Skeletal muscle tissue (tissue), 4 donors: ENCODE measurements around the gene CPNE5. TPM values are rescaled to one million over a fixed set of nuclear protein-coding genes. Genes with fewer than 3 reads are reported as not detected.
"Not testable (repeated sequence)": the region's sequence is repeated elsewhere in the genome, so short reads cannot be mapped to it uniquely, and the experiment has no call there.

Source experiments
- H3K27ac ChIP-seq: one replicate; pipeline ENCODE4 v1.7.0; 2013; ENCODE audit warnings: mild to moderate bottlenecking, low read depth, low read length, inconsistent platforms
- H3K27me3 ChIP-seq, 3 donors: one replicate each; pipeline ENCODE4 v1.7.0; 2013; ENCODE audit warnings: low read length in 3 of 3; ENCODE audit not compliant: control insufficient read depth in 3 of 3, insufficient read depth in 3 of 3
- H3K36me3 ChIP-seq, 3 donors: one replicate each; pipeline ENCODE4 v1.7.0; 2013; ENCODE audit warnings: low read length in 3 of 3; ENCODE audit not compliant: control insufficient read depth in 3 of 3, insufficient read depth in 3 of 3
- H3K4me1 ChIP-seq, 3 donors: one replicate each; pipeline ENCODE4 v1.7.0; 2013; ENCODE audit warnings: low read length in 3 of 3, mild to moderate bottlenecking in 3 of 3; ENCODE audit not compliant: control insufficient read depth in 3 of 3, insufficient read depth in 3 of 3
- H3K4me3 ChIP-seq, 3 donors: one replicate each; pipeline ENCODE4 v1.7.0; 2013; ENCODE audit warnings: low read length in 3 of 3
- H3K9ac ChIP-seq, 3 donors: one replicate each; pipeline ENCODE4 v1.7.0; 2013; ENCODE audit warnings: low read length in 3 of 3, mild to moderate bottlenecking in 3 of 3, moderate library complexity in 2 of 3, low read depth in 1 of 3
- H3K9me3 ChIP-seq, 3 donors: one replicate each; pipeline ENCODE4 v1.7.0; 2013; ENCODE audit warnings: low read length in 3 of 3; ENCODE audit not compliant: control insufficient read depth in 3 of 3
- total RNA-seq: library from RNA; depleted of rRNA; stranded (reverse); fragments of >200 nt; gene quantifications from one replicate; pipeline ENCODE4 v1.2.3, GENCODE V29; 2014
- donor health status: Osteomylitis.

CPNE5 gene
- total RNA-seq, 1 donor from 2014 or later: 6.3 TPM

DNA sequence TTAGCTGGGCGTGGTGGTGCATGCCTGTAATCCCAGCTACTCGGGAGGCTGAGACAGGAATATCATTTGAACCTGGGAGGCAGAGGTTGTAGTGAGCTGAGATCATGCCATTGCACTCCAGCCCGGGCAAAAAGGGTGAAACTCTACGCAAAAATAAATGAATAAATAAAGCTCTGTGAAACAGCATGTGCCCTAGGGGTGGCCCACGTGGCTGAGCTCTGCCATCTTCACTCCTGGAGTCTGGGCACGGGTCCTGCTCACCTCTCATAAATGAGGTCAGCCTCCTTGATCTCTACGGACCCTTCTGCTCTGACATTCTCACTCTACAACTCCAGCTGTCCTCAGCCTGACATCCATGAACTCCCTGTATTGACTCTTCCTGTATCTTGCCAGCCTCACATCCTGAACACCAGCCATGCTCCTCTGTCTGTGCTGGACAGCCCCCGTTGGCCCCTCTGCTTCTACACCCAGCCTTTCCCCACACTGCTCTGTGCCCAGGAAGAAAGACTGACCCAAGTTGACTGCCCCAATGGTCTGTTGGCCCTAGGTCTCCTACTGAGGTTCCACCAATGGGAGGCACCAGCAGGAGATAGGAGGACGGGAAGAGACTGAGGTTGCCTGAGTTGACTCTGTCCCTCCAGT lies 21.9 kb downstream of the CPNE5 start:
- Histone ChIP-seq H3K9ac (no peak overlapping the region), H3K4me3 (no peak overlapping the region), H3K36me3 (no peaks in the 10 kb centered on the region), H3K27me3 (no peaks in the 10 kb centered on the region), H3K27ac (no peak overlapping the region), H3K9me3 (no peaks in the 10 kb centered on the region), H3K4me1 (peaks cover 0 to 12% (median 9%) of the 10 kb centered on the region in 3 donors)

DNA sequence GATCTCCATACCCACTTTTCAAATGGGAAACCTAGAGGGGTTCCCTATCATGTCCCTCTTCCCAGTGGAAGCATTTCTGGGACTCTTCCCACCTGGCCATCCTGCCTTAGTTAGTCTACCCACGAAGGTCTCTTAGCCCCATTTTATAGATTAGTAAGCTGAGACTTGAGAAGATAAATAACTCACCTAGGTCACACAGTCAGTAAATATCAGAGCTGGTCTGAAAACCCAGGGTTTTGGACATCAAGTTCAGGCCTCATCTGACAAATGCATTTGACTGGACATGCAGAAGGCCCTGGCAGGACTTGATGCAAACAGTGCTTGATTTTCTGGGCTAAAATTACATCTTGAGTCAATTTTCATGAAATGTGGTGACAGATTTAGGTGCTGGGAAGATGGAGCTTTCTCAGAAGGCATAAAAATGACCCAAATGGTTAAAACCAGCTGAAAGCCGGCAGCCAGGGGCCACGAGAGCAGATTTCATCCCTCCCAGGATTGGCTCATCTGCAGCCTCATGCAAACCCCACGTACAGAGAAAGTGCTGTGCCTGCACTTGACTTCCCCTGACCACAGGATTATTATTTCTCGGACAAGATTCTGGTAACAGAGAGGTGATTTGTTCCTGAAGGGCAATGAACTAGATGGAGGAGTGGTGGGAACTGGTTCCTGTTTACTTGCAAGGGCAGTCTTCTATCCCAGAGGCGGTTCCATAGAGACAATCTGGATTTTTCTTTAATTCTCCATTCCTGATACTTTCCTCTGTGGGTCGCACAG lies 23.1 kb downstream of the CPNE5 start:
- no peaks in the 10 kb centered on the region for H3K27me3 ChIP-seq

DNA sequence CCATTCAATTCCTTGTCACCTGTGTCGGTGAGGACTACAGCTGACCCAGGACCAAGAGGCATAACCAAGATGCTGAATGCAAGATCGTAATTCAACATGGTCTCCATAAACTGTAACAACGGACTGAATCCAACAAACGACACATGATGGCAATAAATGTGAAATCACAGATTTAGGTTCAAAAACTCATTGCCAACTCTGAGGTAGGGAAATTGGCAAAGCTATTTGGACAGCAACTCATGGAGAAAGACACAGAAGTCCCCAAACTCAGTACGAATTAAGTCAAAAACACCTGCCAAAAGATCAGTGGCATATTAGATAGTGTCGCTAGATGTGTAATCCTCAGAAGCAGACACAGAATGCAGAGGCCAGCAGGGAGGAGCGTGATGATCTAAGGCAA lies 25.0 kb downstream of the CPNE5 start:
- H3K4me3 ChIP-seq: no peak overlapping the region
- H3K36me3 ChIP-seq: no peaks in the 10 kb centered on the region
- H3K27me3 ChIP-seq: peaks cover 0 to 3% (median 0%) of the 10 kb centered on the region in 3 donors
- H3K9me3 ChIP-seq: no peaks in the 10 kb centered on the region
- H3K9ac ChIP-seq: no peak overlapping the region
- no peak overlapping the region for H3K27ac ChIP-seq
- H3K4me1 ChIP-seq: peaks cover 0 to 3% (median 0%) of the 10 kb centered on the region in 3 donors

More for the DNA sequence above, 23.1 kb downstream of the CPNE5 start:
- Histone ChIP-seq H3K9me3 (no peaks in the 10 kb centered on the region), H3K36me3 (no peaks in the 10 kb centered on the region), H3K27ac (no peak overlapping the region), H3K4me3 (no peak overlapping the region), H3K9ac (no peak overlapping the region), H3K4me1 (peaks cover 0 to under 1% (median 0%) of the 10 kb centered on the region in 3 donors)

DNA sequence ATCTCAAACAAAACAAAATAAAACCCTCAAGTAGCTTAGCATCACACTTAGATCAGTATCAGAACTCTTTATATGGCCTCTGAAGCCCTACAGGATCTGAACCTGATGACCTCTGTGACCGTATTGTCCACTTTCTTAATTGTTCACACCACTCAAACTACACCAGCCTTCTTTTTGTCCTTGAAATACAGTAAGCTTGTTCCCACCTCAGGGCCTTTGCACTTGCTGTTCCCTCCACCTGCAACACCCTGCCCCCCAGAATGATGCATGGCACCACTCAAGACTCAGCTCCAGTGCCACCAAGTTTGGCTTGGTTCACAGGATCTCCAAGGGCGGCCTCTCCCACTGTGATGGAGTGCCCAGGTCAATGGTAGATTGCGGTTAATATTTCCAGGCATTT lies 25.7 kb downstream of the CPNE5 start:
- Histone ChIP-seq H3K27ac (no peak overlapping the region), H3K9ac (no peak overlapping the region), H3K4me1 (peaks cover 0 to 3% (median 0%) of the 10 kb centered on the region in 3 donors), H3K36me3 (no peaks in the 10 kb centered on the region), H3K4me3 (no peak overlapping the region), H3K27me3 (peaks cover 0 to 3% (median 0%) of the 10 kb centered on the region in 3 donors), H3K9me3 (no peaks in the 10 kb centered on the region)

DNA sequence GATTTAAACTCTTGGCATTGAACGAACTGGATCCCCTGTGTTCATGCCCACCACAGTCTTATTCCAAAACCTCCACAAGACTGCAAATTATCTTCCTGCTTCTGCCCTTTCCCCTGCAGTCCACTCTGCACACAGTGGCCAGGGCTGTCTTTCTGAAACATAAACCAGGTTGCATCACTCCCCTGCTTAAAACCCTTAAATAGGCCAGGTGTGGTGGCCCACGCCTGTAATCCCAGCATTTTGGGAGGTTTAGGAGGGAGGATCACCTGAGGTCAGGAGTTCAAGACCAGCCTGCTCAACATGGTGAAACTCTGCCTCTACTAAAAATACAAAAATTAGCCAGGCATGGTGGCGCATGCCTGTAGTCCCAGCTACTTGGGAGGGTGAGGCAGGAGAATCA lies 26.2 kb downstream of the CPNE5 start:
- H3K27ac ChIP-seq, H3K4me3 ChIP-seq, H3K27me3 ChIP-seq, H3K36me3 ChIP-seq, H3K9me3 ChIP-seq, H3K9ac ChIP-seq, H3K4me1 ChIP-seq: not testable (repeated sequence)

DNA sequence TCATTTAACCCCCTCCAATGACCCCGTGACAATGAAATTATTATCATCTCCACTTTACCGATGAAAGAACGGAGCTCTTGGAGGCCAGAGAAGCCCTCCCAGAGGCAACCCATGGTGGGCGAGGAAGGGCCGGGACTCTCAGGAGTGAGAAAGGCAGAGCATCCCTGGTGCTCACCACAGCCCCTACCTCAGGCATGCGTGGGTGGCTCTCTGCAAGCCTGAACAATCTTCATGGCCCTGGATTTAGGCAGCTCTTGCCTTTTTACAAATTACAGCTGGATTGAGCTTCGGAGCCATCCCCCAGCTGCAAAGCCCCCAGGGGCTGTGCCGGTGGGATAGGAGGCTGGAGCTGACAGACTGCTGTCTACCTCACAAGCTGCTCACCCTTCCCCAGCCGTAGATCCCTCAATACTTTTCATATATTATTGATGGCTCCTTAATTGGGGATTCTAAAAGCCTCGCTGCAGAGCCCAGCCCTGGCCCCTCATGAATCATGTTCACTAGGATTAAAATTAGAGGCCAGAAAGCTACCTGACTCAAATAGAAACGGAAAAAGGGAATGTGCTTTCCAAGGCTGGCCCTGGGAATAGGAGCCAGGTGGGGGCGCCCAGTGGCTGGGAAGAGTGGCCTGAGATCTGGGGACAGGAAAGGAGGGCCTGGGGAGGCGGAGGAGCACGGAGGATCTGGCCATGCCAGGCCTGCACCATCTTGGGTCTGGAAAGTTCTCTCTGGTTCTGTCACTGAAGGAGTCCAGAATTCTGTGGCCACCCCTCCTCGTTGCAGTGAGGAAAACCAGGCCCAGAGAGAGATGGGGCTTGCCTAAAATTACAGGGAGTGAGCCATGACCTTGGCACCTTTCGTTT lies 29.1 kb downstream of the CPNE5 start:
- H3K4me1 ChIP-seq: peaks cover 0 to 3% (median 0%) of the 10 kb centered on the region in 3 donors
- H3K36me3 ChIP-seq: no peaks in the 10 kb centered on the region
- H3K27me3 ChIP-seq: peaks cover 0 to 4% (median 3%) of the 10 kb centered on the region in 3 donors
- H3K9me3 ChIP-seq: no peaks in the 10 kb centered on the region
- no peak overlapping the region for H3K27ac ChIP-seq
- no peak overlapping the region for H3K9ac ChIP-seq
- no peak overlapping the region for H3K4me3 ChIP-seq

DNA sequence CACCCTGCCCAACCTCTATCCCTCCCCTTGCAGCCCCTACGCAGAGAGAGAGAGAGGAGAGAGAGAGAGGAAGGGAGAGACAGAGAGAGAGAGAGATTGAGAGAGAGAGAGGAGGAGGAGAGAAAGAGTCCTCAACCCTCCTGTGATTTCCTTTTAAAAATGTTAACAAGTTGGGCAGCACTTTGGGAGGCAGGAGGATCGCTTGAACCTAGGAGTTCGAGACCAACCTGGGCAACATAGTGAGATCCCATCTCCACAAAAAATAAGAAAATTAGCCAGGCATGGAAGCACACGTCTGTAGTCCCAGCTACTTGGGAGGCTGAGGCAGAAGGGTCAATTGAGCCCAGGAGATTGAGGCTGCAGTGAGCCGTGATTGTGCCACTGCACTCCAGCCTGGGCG lies 30.1 kb downstream of the CPNE5 start:
- Histone ChIP-seq H3K9ac (no peak overlapping the region), H3K9me3 (no peaks in the 10 kb centered on the region), H3K4me3 (no peak overlapping the region), H3K4me1 (peaks cover 0 to 3% (median 0%) of the 10 kb centered on the region in 3 donors), H3K36me3 (no peaks in the 10 kb centered on the region), H3K27ac (no peak overlapping the region), H3K27me3 (peaks cover 0 to 4% (median 3%) of the 10 kb centered on the region in 3 donors)

DNA sequence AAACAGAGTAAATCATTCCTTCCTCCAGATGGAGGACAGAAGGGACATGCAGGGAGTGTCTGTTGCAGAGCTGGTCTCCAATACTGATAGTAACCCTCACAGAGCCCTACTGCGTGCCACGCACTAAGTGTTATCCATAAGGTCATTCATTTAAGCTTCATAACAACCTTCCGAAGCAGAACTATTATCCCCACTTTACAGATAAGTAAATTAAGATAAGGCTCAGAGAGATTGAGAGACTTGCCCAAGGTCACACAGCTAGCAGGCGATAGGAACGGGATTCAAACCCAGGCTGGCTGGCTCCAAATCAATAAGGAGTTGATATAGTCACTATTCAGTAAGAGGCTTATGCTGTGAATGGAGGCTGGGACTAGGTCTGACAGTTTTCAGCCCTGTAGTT lies 30.6 kb downstream of the CPNE5 start:
- H3K27ac ChIP-seq: no peak overlapping the region
- H3K4me3 ChIP-seq: no peak overlapping the region
- H3K36me3 ChIP-seq: no peaks in the 10 kb centered on the region
- H3K9ac ChIP-seq: no peak overlapping the region
- H3K27me3 ChIP-seq: peaks cover 0 to 4% (median 3%) of the 10 kb centered on the region in 3 donors
- H3K4me1 ChIP-seq: peaks cover 0 to 3% (median 0%) of the 10 kb centered on the region in 3 donors
- H3K9me3 ChIP-seq: no peaks in the 10 kb centered on the region

DNA sequence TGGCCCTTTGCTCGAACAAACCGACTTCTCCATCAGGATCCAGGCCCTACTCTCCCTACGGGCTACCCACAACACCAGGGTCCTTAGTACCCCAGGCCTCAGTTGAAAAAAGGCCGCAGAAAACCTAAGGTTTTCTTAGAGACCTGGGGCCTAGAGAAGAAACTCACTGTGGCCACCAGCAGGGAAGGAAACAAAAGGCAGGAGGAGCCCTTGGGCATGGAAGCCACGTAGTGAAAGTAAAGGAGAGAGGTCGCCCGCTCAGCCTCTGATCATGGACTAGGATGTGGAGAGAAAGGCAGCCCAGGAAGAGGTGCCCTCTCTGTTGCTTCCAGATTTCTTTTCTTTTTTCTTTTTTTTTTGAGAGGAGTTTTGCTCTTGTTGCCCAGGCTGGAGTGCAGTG lies 31.5 kb downstream of the CPNE5 start:
- H3K4me3 ChIP-seq: no peak overlapping the region
- no peak overlapping the region for H3K9ac ChIP-seq
- H3K9me3 ChIP-seq: no peaks in the 10 kb centered on the region
- H3K36me3 ChIP-seq: no peaks in the 10 kb centered on the region
- H3K4me1 ChIP-seq: peaks cover 0 to 3% (median 0%) of the 10 kb centered on the region in 3 donors
- no peak overlapping the region for H3K27ac ChIP-seq
- H3K27me3 ChIP-seq: peaks cover 0 to 4% (median 3%) of the 10 kb centered on the region in 3 donors
